IPS-18c (cell line): Measurements from ENCODE around the gene KRT8.
A peak's percentile ranks its signal among the peaks of the same experiment; 100 is the strongest.
"Not testable (repeated sequence)": the region's sequence is repeated elsewhere in the genome, so short reads cannot be mapped to it uniquely, and the experiment has no call there.

ENCODE experiments used
- H3K4me3 ChIP-seq: 2 replicates; pipeline ENCODE4 v1.7.0; 2013; ENCODE audit warnings: low read depth, mild to moderate bottlenecking, low read length, moderate library complexity; ENCODE audit not compliant: insufficient read depth
- H3K9me3 ChIP-seq: one replicate; pipeline ENCODE4 v1.6.1; 2013; ENCODE audit warnings: mild to moderate bottlenecking, low read length, moderate library complexity; ENCODE audit not compliant: control insufficient read depth, insufficient read depth

KRT8 gene

GRCh38 chr12:52904509-52905300 is at the start of gene KRT8:
KRT8 (minus strand) TSS chr12:52905076; CDS start chr12:52904981, 95 bp downstream.
- not testable (repeated sequence) for H3K9me3 ChIP-seq
- peak within 1 kb of the TSS; percentile 82 for H3K4me3 ChIP-seq

GRCh38 chr12:52953181-52953841 is 48.4 kb upstream of the KRT8 start:
- H3K4me3 ChIP-seq, result no peak overlapping the region
- no peaks in the 10 kb centered on the region for H3K9me3 ChIP-seq

GRCh38 chr12:52952076-52952801 is 47.4 kb upstream of the KRT8 start:
- Histone ChIP-seq H3K4me3 (no peak overlapping the region), H3K9me3 (no peaks in the 10 kb centered on the region)

GRCh38 chr12:52951640-52952039 is 46.8 kb upstream of the KRT8 start:
- Histone ChIP-seq H3K4me3 (no peak overlapping the region), H3K9me3 (no peaks in the 10 kb centered on the region)

- H3K4me3 ChIP-seq, result peak overlapping the region; percentile 31; the same call in 1 of the 2 replicates
- no peaks in the 10 kb centered on the region for H3K9me3 ChIP-seq
Observed at GRCh38 chr12:52951126-52951525, 46.2 kb upstream of the KRT8 start.

GRCh38 chr12:52950553-52950952 is 45.7 kb upstream of the KRT8 start:
- Histone ChIP-seq H3K9me3 (no peaks in the 10 kb centered on the region), H3K4me3 (peak overlapping the region; percentile 90; the same call in 1 of the 2 replicates)

- peak overlapping the region; percentile 90 for H3K4me3 ChIP-seq
Observed at GRCh38 chr12:52949413-52950331, 44.8 kb upstream of the KRT8 start.

GRCh38 chr12:52947738-52948423 is 43.0 kb upstream of the KRT8 start:
- Histone ChIP-seq H3K4me3 (peak overlapping the region; percentile 16; the same call in 1 of the 2 replicates), H3K9me3 (no peaks in the 10 kb centered on the region)

More at GRCh38 chr12:52949413-52950331, 44.8 kb upstream of the KRT8 start:
- H3K9me3 ChIP-seq, result no peaks in the 10 kb centered on the region

GRCh38 chr12:52946797-52947547 is 42.1 kb upstream of the KRT8 start:
- Histone ChIP-seq H3K9me3 (no peaks in the 10 kb centered on the region), H3K4me3 (no peak overlapping the region)

- Histone ChIP-seq H3K9me3 (no peaks in the 10 kb centered on the region), H3K4me3 (no peak overlapping the region)
Observed at GRCh38 chr12:52946334-52946733, 41.5 kb upstream of the KRT8 start.

- peak overlapping the region; percentile 0; the same call in 1 of the 2 replicates for H3K4me3 ChIP-seq
Observed at GRCh38 chr12:52945389-52946232, 40.7 kb upstream of the KRT8 start.

GRCh38 chr12:52944683-52945388 is 40.0 kb upstream of the KRT8 start:
- H3K4me3 ChIP-seq, result peak overlapping the region; percentile 0; the same call in 1 of the 2 replicates
- H3K9me3 ChIP-seq, result no peaks in the 10 kb centered on the region

More at GRCh38 chr12:52945389-52946232, 40.7 kb upstream of the KRT8 start:
- H3K9me3 ChIP-seq, result no peaks in the 10 kb centered on the region

GRCh38 chr12:52942901-52943181 is 38.0 kb upstream of the KRT8 start:
- H3K4me3 ChIP-seq, result no peak overlapping the region

GRCh38 chr12:52942066-52942900 is 37.4 kb upstream of the KRT8 start:
- no peaks in the 10 kb centered on the region for H3K9me3 ChIP-seq
- no peak overlapping the region for H3K4me3 ChIP-seq

More at GRCh38 chr12:52942901-52943181, 38.0 kb upstream of the KRT8 start:
- no peaks in the 10 kb centered on the region for H3K9me3 ChIP-seq
